Lung (tissue), 12 donors: ENCODE measurements around the gene EEF1A1. TPM values are rescaled to one million over a fixed set of nuclear protein-coding genes. Genes with fewer than 3 reads are reported as not detected.

ENCODE experiments used
- ATAC-seq: fragments of 200-7000 bp; cut with Tn5 transposase; one replicate; pipeline ENCODE4 v1.9.1; 2020; ENCODE audit warnings: moderate number of reproducible peaks; ENCODE audit not compliant: insufficient read depth, low FRiP score
- DNase-seq, 3 donors: peaks; one replicate each; pipeline ENCODE4 v3.0.0-alpha.2; 2013 to 2017
- H3K27ac ChIP-seq, 2 donors: one replicate each; pipeline ENCODE4 v1.5.1; 2013; ENCODE audit warnings: mild to moderate bottlenecking in 2 of 2, moderate library complexity in 2 of 2, control low read depth in 1 of 2, inconsistent platforms in 1 of 2, low read depth in 1 of 2, low read length in 1 of 2
- H3K27me3 ChIP-seq, 3 donors: one replicate each; pipeline ENCODE4 v1.5.1; 2013; ENCODE audit warnings: low read length in 2 of 3; ENCODE audit not compliant: control insufficient read depth in 3 of 3, insufficient read depth in 3 of 3
- H3K36me3 ChIP-seq, 4 donors: one replicate each; pipeline ENCODE4 v1.5.1; 2013; ENCODE audit warnings: low read length in 4 of 4, mild to moderate bottlenecking in 1 of 4, moderate library complexity in 1 of 4; ENCODE audit not compliant: control insufficient read depth in 4 of 4, insufficient read depth in 4 of 4
- H3K4me1 ChIP-seq, 5 donors: one replicate each; pipeline ENCODE4 v1.5.1; 2013; ENCODE audit warnings: low read length in 5 of 5, mild to moderate bottlenecking in 2 of 5, moderate library complexity in 1 of 5; ENCODE audit not compliant: control insufficient read depth in 5 of 5, insufficient read depth in 5 of 5
- H3K4me3 ChIP-seq: one replicate; pipeline ENCODE4 v1.5.1; 2013; ENCODE audit warnings: mild to moderate bottlenecking, control low read depth, moderate library complexity
- H3K9ac ChIP-seq, 2 donors: one replicate each; pipeline ENCODE4 v1.5.1; 2013; ENCODE audit warnings: low read length in 2 of 2, control low read depth in 1 of 2; ENCODE audit not compliant: insufficient read depth in 1 of 2
- H3K9me3 ChIP-seq, 4 donors: one replicate each; pipeline ENCODE4 v1.5.1; 2013; ENCODE audit warnings: low read length in 3 of 4, mild to moderate bottlenecking in 1 of 4, moderate library complexity in 1 of 4; ENCODE audit not compliant: control insufficient read depth in 4 of 4, insufficient read depth in 3 of 4
- WGBS, 2 donors: extraction: QIAGEN DNeasy Blood & Tissue Kit; methylation state at CpG; one replicate each; pipeline ENCODE4 v1.1.7; 2013; 5-methylcytosine and 5-hydroxymethylcytosine counted together
- polyA plus RNA-seq, 2 donors: library from polyadenylated mRNA; stranded (reverse); fragments of 200-250 nt; gene quantifications; one replicate each; pipeline ENCODE4 v1.2.1, GENCODE V29; 2013
- total RNA-seq, 2 donors: library from RNA; depleted of rRNA in 1 of 2; stranded (reverse); fragments of >200 nt in 1 of 2; gene quantifications; one replicate each; pipeline ENCODE4 v1.2.1, GENCODE V29; 2014 to 2021
- TF ChIP-seq, protein P1 (sequence below): IDR thresholded peaks from 2 replicates; pipeline ENCODE4 v1.5.1; 2012; ENCODE audit warnings: mild to moderate bottlenecking; ENCODE audit errors: control extremely low read depth, extremely low read depth
- donor health status: control.
- donor health status: control.
- donor health status: Bipolar disorder and iron deficiency.
- donor health status: healthy.
- donor health status: DM: yes; HTN: yes; CAD: no.

EEF1A1 gene
- total and polyA plus RNA-seq, 4 donors: 7,767 to 13,654 (median 8,196) TPM

DNA sequence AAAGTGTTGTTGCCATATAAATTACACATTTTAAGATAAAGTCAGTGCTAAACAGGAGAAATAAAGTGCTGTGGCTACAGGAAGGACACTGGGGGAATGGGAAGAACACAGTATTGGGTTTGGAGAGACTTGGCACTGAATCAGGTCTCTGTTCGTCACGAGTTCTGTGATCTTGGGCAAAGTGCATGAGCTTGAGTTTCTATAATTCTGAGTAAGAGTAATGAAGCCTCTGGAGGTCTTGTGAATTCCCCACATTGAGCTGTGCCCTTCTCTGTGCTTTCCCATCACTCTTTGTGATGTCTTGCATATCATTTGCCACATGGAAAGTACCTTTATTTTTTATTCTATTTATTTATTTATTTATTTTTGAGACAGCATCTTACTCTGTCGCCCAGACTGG, 16.8 kb upstream of the EEF1A1 start:
- Histone ChIP-seq H3K27me3 (no peaks in the 10 kb centered on the region), H3K27ac (no peak overlapping the region), H3K9me3 (no peaks in the 10 kb centered on the region), H3K4me1 (no peaks in the 10 kb centered on the region), H3K36me3 (no peaks in the 10 kb centered on the region), H3K4me3 (no peak overlapping the region), H3K9ac (no peak overlapping the region)
- TF ChIP-seq, protein P1, sequence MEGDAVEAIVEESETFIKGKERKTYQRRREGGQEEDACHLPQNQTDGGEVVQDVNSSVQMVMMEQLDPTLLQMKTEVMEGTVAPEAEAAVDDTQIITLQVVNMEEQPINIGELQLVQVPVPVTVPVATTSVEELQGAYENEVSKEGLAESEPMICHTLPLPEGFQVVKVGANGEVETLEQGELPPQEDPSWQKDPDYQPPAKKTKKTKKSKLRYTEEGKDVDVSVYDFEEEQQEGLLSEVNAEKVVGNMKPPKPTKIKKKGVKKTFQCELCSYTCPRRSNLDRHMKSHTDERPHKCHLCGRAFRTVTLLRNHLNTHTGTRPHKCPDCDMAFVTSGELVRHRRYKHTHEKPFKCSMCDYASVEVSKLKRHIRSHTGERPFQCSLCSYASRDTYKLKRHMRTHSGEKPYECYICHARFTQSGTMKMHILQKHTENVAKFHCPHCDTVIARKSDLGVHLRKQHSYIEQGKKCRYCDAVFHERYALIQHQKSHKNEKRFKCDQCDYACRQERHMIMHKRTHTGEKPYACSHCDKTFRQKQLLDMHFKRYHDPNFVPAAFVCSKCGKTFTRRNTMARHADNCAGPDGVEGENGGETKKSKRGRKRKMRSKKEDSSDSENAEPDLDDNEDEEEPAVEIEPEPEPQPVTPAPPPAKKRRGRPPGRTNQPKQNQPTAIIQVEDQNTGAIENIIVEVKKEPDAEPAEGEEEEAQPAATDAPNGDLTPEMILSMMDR: no peak
- ATAC-seq (no peak), DNase-seq (no peak)
- WGBS, 2 donors: 92 to 96% methylated on average over 3 of the region's 3 CpGs

- ATAC-seq (no peak), DNase-seq (no peak)
- WGBS, 2 donors: 80 to 93% methylated on average over 2 of the region's 2 CpGs
- TF ChIP-seq, protein P1: no peak
- no peak overlapping the region for H3K27ac ChIP-seq
- H3K4me1 ChIP-seq: no peaks in the 10 kb centered on the region
- no peaks in the 10 kb centered on the region for H3K36me3 ChIP-seq
- no peaks in the 10 kb centered on the region for H3K27me3 ChIP-seq
- H3K9me3 ChIP-seq: no peaks in the 10 kb centered on the region
- H3K4me3 ChIP-seq: no peak overlapping the region
- H3K9ac ChIP-seq: no peak overlapping the region
Observed at GRCh38 chr6:73534628-73535027, 13.8 kb upstream of the EEF1A1 start.

GRCh38 chr6:73532293-73532692, 11.5 kb upstream of the EEF1A1 start:
- H3K9ac ChIP-seq: no peak overlapping the region

More at GRCh38 chr6:73532293-73532692, 11.5 kb upstream of the EEF1A1 start:
- Histone ChIP-seq H3K9me3 (no peaks in the 10 kb centered on the region), H3K36me3 (no peaks in the 10 kb centered on the region), H3K27me3 (no peaks in the 10 kb centered on the region), H3K27ac (no peak overlapping the region), H3K4me1 (no peaks in the 10 kb centered on the region), H3K4me3 (no peak overlapping the region)
- WGBS, 2 donors: 85 to 91% methylated on average over 3 of the region's 3 CpGs
- no peak for ATAC-seq
- TF ChIP-seq, protein P1: no peak
- no peak for DNase-seq
